ENCODE results near the gene SLC37A1. TPM values are rescaled to one million over a fixed set of nuclear protein-coding genes. Genes with fewer than 3 reads are reported as not detected.
"Not testable (repeated sequence)": the region's sequence is repeated elsewhere in the genome, so short reads cannot be mapped to it uniquely, and the experiment has no call there.

Gene SLC37A1
- total RNA-seq: 10 to 100 TPM; 27.5 to 37.6 TPM

- DNase-seq (peak; percentile 48 to 68), ATAC-seq (replicated peaks in 1 of 2) (peak; percentile 86)
- H3K36me3 Mint-ChIP-seq (ENCODE audit: insufficient read depth in 2 of 2): peaks cover 1 to 3% of the 10 kb centered on the region in 2 donors
- H3K27ac Mint-ChIP-seq: peak within 1 kb of the TSS; percentile 79
- H3K9me3 Mint-ChIP-seq: no peaks in the 10 kb centered on the region
- H3K4me3 Mint-ChIP-seq: peak within 1 kb of the TSS; percentile 83 to 91
- no peaks in the 10 kb centered on the region for H3K27me3 Mint-ChIP-seq (ENCODE audit: low read depth)
- H3K4me1 Mint-ChIP-seq (ENCODE audit: low read depth): peaks cover 30% of the 10 kb centered on the region
These were observed at the start of gene SLC37A1 for GRCh38 chr21:42513151-42513984. Gene SLC37A1, plus strand, starts transcription at chr21:42513852. Its CDS starts 4,603 bp downstream, at chr21:42518455.

GRCh38 chr21:42463861-42464515 is 49.7 kb upstream of the SLC37A1 start:
- Mint-ChIP-seq H3K4me1 (ENCODE audit: low read depth) (peaks cover 64% of the 10 kb centered on the region), H3K9me3 (peaks cover 0 to 2% of the 10 kb centered on the region in 2 donors), H3K27me3 (ENCODE audit: low read depth) (no peaks in the 10 kb centered on the region), H3K4me3 (peak overlapping the region; percentile 44 to 61), H3K36me3 (ENCODE audit: insufficient read depth in 2 of 2) (peaks cover 0 to 1% of the 10 kb centered on the region in 2 donors), H3K27ac (peak overlapping the region; percentile 83)
- DNase-seq (peak; percentile 59 to 68), ATAC-seq (replicated peaks in 1 of 2) (peak; percentile 82 to 88)

- peak overlapping the region; percentile 44 for H3K4me3 Mint-ChIP-seq
- DNase-seq: no peak
- H3K36me3 Mint-ChIP-seq (ENCODE audit: insufficient read depth in 2 of 2): peaks cover 0 to 1% of the 10 kb centered on the region in 2 donors
- ATAC-seq (replicated peaks in 1 of 2): no peak
- H3K27ac Mint-ChIP-seq: no peak overlapping the region
- H3K4me1 Mint-ChIP-seq (ENCODE audit: low read depth): peaks cover 60% of the 10 kb centered on the region
- peaks cover 0 to 2% of the 10 kb centered on the region in 2 donors for H3K9me3 Mint-ChIP-seq
- H3K27me3 Mint-ChIP-seq (ENCODE audit: low read depth): no peaks in the 10 kb centered on the region
These were observed 48.4 kb upstream of the SLC37A1 start for GRCh38 chr21:42465008-42465802.

- no peak overlapping the region for H3K27ac Mint-ChIP-seq
- no peaks in the 10 kb centered on the region for H3K27me3 Mint-ChIP-seq (ENCODE audit: low read depth)
These were observed 47.9 kb upstream of the SLC37A1 start for GRCh38 chr21:42465803-42466127.

GRCh38 chr21:42466700-42467099 is 47.0 kb upstream of the SLC37A1 start:
- ATAC-seq (replicated peaks in 1 of 2): no peak
- Mint-ChIP-seq H3K4me3 (no peak overlapping the region), H3K9me3 (peaks cover 0 to 2% of the 10 kb centered on the region in 2 donors), H3K27me3 (ENCODE audit: low read depth) (no peaks in the 10 kb centered on the region), H3K4me1 (ENCODE audit: low read depth) (peaks cover 45% of the 10 kb centered on the region), H3K36me3 (ENCODE audit: insufficient read depth in 2 of 2) (peaks cover 0 to 1% of the 10 kb centered on the region in 2 donors), H3K27ac (no peak overlapping the region)
- no peak for DNase-seq

More at GRCh38 chr21:42465803-42466127, 47.9 kb upstream of the SLC37A1 start:
- Mint-ChIP-seq H3K36me3 (ENCODE audit: insufficient read depth in 2 of 2) (peaks cover 0 to 1% of the 10 kb centered on the region in 2 donors), H3K4me1 (ENCODE audit: low read depth) (peaks cover 55% of the 10 kb centered on the region), H3K9me3 (peaks cover 0 to 2% of the 10 kb centered on the region in 2 donors), H3K4me3 (no peak overlapping the region)
- no peak for ATAC-seq (replicated peaks in 1 of 2)
- DNase-seq: no peak

- Mint-ChIP-seq H3K36me3 (ENCODE audit: insufficient read depth in 2 of 2) (peaks cover 0 to 1% of the 10 kb centered on the region in 2 donors), H3K9me3 (peaks cover 0 to 2% of the 10 kb centered on the region in 2 donors), H3K4me1 (ENCODE audit: low read depth) (peaks cover 39% of the 10 kb centered on the region), H3K4me3 (no peak overlapping the region), H3K27me3 (ENCODE audit: low read depth) (no peaks in the 10 kb centered on the region), H3K27ac (no peak overlapping the region)
- DNase-seq (peak in 1 of 2 donors; percentile 28), ATAC-seq (replicated peaks in 1 of 2) (peak in 1 of 2 donors; percentile 32)
These were observed 46.3 kb upstream of the SLC37A1 start for GRCh38 chr21:42467140-42467983.

- DNase-seq (no peak), ATAC-seq (replicated peaks in 1 of 2) (no peak)
- Mint-ChIP-seq H3K9me3 (no peaks in the 10 kb centered on the region), H3K4me1 (ENCODE audit: low read depth) (peaks cover 27% of the 10 kb centered on the region), H3K27ac (no peak overlapping the region), H3K27me3 (ENCODE audit: low read depth) (no peaks in the 10 kb centered on the region), H3K36me3 (ENCODE audit: insufficient read depth in 2 of 2) (no peaks in the 10 kb centered on the region), H3K4me3 (no peak overlapping the region)
These were observed 45.0 kb upstream of the SLC37A1 start for GRCh38 chr21:42468491-42469131.

- DNase-seq (no peak), ATAC-seq (replicated peaks in 1 of 2) (peak; percentile 32 to 71)
- Mint-ChIP-seq H3K27me3 (ENCODE audit: low read depth) (no peaks in the 10 kb centered on the region), H3K4me3 (no peak overlapping the region), H3K9me3 (no peaks in the 10 kb centered on the region), H3K36me3 (ENCODE audit: insufficient read depth in 2 of 2) (no peaks in the 10 kb centered on the region), H3K4me1 (ENCODE audit: low read depth) (peaks cover 23% of the 10 kb centered on the region), H3K27ac (no peak overlapping the region)
These were observed 44.4 kb upstream of the SLC37A1 start for GRCh38 chr21:42469272-42469671.

- H3K4me1 Mint-ChIP-seq (ENCODE audit: low read depth): peaks cover 23% of the 10 kb centered on the region
- H3K9me3 Mint-ChIP-seq; ATAC-seq (replicated peaks in 1 of 2); DNase-seq; H3K36me3 Mint-ChIP-seq (ENCODE audit: insufficient read depth in 2 of 2); H3K27me3 Mint-ChIP-seq (ENCODE audit: low read depth); H3K27ac Mint-ChIP-seq; H3K4me3 Mint-ChIP-seq: not testable (repeated sequence)
These were observed 43.9 kb upstream of the SLC37A1 start for GRCh38 chr21:42469726-42470125.

- DNase-seq (no peak), ATAC-seq (replicated peaks in 1 of 2) (no peak)
- no peaks in the 10 kb centered on the region for H3K9me3 Mint-ChIP-seq
- no peak overlapping the region for H3K4me3 Mint-ChIP-seq
- H3K4me1 Mint-ChIP-seq (ENCODE audit: low read depth): peaks cover 12% of the 10 kb centered on the region
- H3K36me3 Mint-ChIP-seq (ENCODE audit: insufficient read depth in 2 of 2): no peaks in the 10 kb centered on the region
- no peaks in the 10 kb centered on the region for H3K27me3 Mint-ChIP-seq (ENCODE audit: low read depth)
- H3K27ac Mint-ChIP-seq: no peak overlapping the region
These were observed 42.4 kb upstream of the SLC37A1 start for GRCh38 chr21:42471206-42471605.

- Mint-ChIP-seq H3K4me3 (no peak overlapping the region), H3K27ac (no peak overlapping the region), H3K4me1 (ENCODE audit: low read depth) (peaks cover 10% of the 10 kb centered on the region), H3K36me3 (ENCODE audit: insufficient read depth in 2 of 2) (no peaks in the 10 kb centered on the region), H3K27me3 (ENCODE audit: low read depth) (no peaks in the 10 kb centered on the region), H3K9me3 (no peaks in the 10 kb centered on the region)
- DNase-seq (no peak), ATAC-seq (replicated peaks in 1 of 2) (no peak)
These were observed 41.8 kb upstream of the SLC37A1 start for GRCh38 chr21:42471716-42472330.

Measured in activated T-cell treated with anti-CD3 and anti-CD28 coated beads, Interleukin-2, amount 50 U/mL, for 72 hours (primary cell).